Measurements from ENCODE around the gene TFEC.
"Not testable (repeated sequence)": the region's sequence is repeated elsewhere in the genome, so short reads cannot be mapped to it uniquely, and the experiment has no call there.

The TFEC gene

GRCh38 chr7:116018731-116019130, 11.8 kb downstream of the TFEC start:
- H3K79me1 ChIP-seq (replicated peaks; ENCODE audit: low read length, poor library complexity, severe bottlenecking), result no peaks in the 10 kb centered on the region

GRCh38 chr7:116013675-116014074, 16.9 kb downstream of the TFEC start:
- Histone ChIP-seq H3K9ac (ENCODE audit: low read length) (no peak overlapping the region), H3K27ac (ENCODE audit: low read length, poor library complexity, severe bottlenecking) (no peak overlapping the region), H2BK120ac (ENCODE audit: low read depth, low read length) (no peak overlapping the region), H2BK12ac (ENCODE audit: low read length in 2 of 2) (no peak overlapping the region), H2AFZ (ENCODE audit: low read depth, low read length) (no peak overlapping the region), H4K8ac (ENCODE audit: low read length) (no peak overlapping the region), H3K4me1 (ENCODE audit: control insufficient read depth, insufficient read depth, low read depth, low read length) (no peaks in the 10 kb centered on the region), H3K14ac (ENCODE audit: low read length in 2 of 2) (no peak overlapping the region), H3K18ac (ENCODE audit: low read depth in 1 of 2, low read length in 2 of 2) (no peak overlapping the region), H3K4ac (ENCODE audit: low read depth in 1 of 2, low read length in 2 of 2) (no peak overlapping the region), H4K91ac (ENCODE audit: low read length) (no peak overlapping the region), H3K9me3 (ENCODE audit: control insufficient read depth, low read length) (no peaks in the 10 kb centered on the region), H3K27me3 (ENCODE audit: control insufficient read depth in 1 of 2, insufficient read depth in 1 of 2, low read length in 2 of 2) (no peaks in the 10 kb centered on the region), H2BK15ac (ENCODE audit: low read depth, poor library complexity, severe bottlenecking) (no peak overlapping the region), H2AK5ac (ENCODE audit: low read length, severe bottlenecking) (no peak overlapping the region), H3K79me1 (replicated peaks; ENCODE audit: low read length, poor library complexity, severe bottlenecking) (no peaks in the 10 kb centered on the region), H3K4me3 (ENCODE audit: insufficient read depth in 1 of 2, low read depth in 1 of 2, low read length in 2 of 2) (no peak overlapping the region), H3K36me3 (ENCODE audit: control insufficient read depth in 1 of 2, insufficient read depth in 2 of 2, low read depth in 1 of 2, low read length in 2 of 2) (no peaks in the 10 kb centered on the region), H3K23ac (ENCODE audit: low read length in 2 of 2) (no peak overlapping the region), H2BK5ac (ENCODE audit: low read depth, low read length, poor library complexity, severe bottlenecking) (no peak overlapping the region), H3K4me2 (ENCODE audit: low read length, poor library complexity, severe bottlenecking) (no peak overlapping the region)
- no peak for DNase-seq

More at GRCh38 chr7:116018731-116019130, 11.8 kb downstream of the TFEC start:
- Histone ChIP-seq H3K9me3 (ENCODE audit: control insufficient read depth, low read length) (no peaks in the 10 kb centered on the region), H3K27ac (ENCODE audit: low read length, poor library complexity, severe bottlenecking) (no peak overlapping the region), H3K4me3 (ENCODE audit: insufficient read depth in 1 of 2, low read depth in 1 of 2, low read length in 2 of 2) (no peak overlapping the region), H3K9ac (ENCODE audit: low read length) (no peak overlapping the region), H4K91ac (ENCODE audit: low read length) (no peak overlapping the region), H2AK5ac (ENCODE audit: low read length, severe bottlenecking) (no peak overlapping the region), H3K27me3 (ENCODE audit: control insufficient read depth in 1 of 2, insufficient read depth in 1 of 2, low read length in 2 of 2) (no peaks in the 10 kb centered on the region), H2AFZ (ENCODE audit: low read depth, low read length) (no peak overlapping the region), H3K14ac (ENCODE audit: low read length in 2 of 2) (no peak overlapping the region), H2BK120ac (ENCODE audit: low read depth, low read length) (no peak overlapping the region), H2BK15ac (ENCODE audit: low read depth, poor library complexity, severe bottlenecking) (no peak overlapping the region), H3K18ac (ENCODE audit: low read depth in 1 of 2, low read length in 2 of 2) (no peak overlapping the region), H3K36me3 (ENCODE audit: control insufficient read depth in 1 of 2, insufficient read depth in 2 of 2, low read depth in 1 of 2, low read length in 2 of 2) (no peaks in the 10 kb centered on the region), H3K4me1 (ENCODE audit: control insufficient read depth, insufficient read depth, low read depth, low read length) (no peaks in the 10 kb centered on the region), H2BK5ac (ENCODE audit: low read depth, low read length, poor library complexity, severe bottlenecking) (no peak overlapping the region), H3K4ac (ENCODE audit: low read depth in 1 of 2, low read length in 2 of 2) (no peak overlapping the region), H4K8ac (ENCODE audit: low read length) (no peak overlapping the region), H3K4me2 (ENCODE audit: low read length, poor library complexity, severe bottlenecking) (no peak overlapping the region), H3K23ac (ENCODE audit: low read length in 2 of 2) (no peak overlapping the region), H2BK12ac (ENCODE audit: low read length in 2 of 2) (no peak overlapping the region)
- DNase-seq, result no peak

- Histone ChIP-seq H3K9ac (ENCODE audit: low read length) (no peak overlapping the region), H3K23ac (ENCODE audit: low read length in 2 of 2) (no peak overlapping the region), H2AFZ (ENCODE audit: low read depth, low read length) (no peak overlapping the region), H3K27ac (ENCODE audit: low read length, poor library complexity, severe bottlenecking) (no peak overlapping the region), H4K91ac (ENCODE audit: low read length) (no peak overlapping the region), H3K79me1 (replicated peaks; ENCODE audit: low read length, poor library complexity, severe bottlenecking) (no peaks in the 10 kb centered on the region), H3K4me3 (ENCODE audit: insufficient read depth in 1 of 2, low read depth in 1 of 2, low read length in 2 of 2) (no peak overlapping the region), H3K4ac (ENCODE audit: low read depth in 1 of 2, low read length in 2 of 2) (no peak overlapping the region), H3K9me3 (ENCODE audit: control insufficient read depth, low read length) (no peaks in the 10 kb centered on the region), H3K14ac (ENCODE audit: low read length in 2 of 2) (no peak overlapping the region), H2BK120ac (ENCODE audit: low read depth, low read length) (no peak overlapping the region), H2BK12ac (ENCODE audit: low read length in 2 of 2) (no peak overlapping the region), H2BK5ac (ENCODE audit: low read depth, low read length, poor library complexity, severe bottlenecking) (no peak overlapping the region), H3K4me1 (ENCODE audit: control insufficient read depth, insufficient read depth, low read depth, low read length) (no peaks in the 10 kb centered on the region), H4K8ac (ENCODE audit: low read length) (no peak overlapping the region), H3K4me2 (ENCODE audit: low read length, poor library complexity, severe bottlenecking) (no peak overlapping the region), H3K36me3 (ENCODE audit: control insufficient read depth in 1 of 2, insufficient read depth in 2 of 2, low read depth in 1 of 2, low read length in 2 of 2) (no peaks in the 10 kb centered on the region), H3K18ac (ENCODE audit: low read depth in 1 of 2, low read length in 2 of 2) (no peak overlapping the region), H2BK15ac (ENCODE audit: low read depth, poor library complexity, severe bottlenecking) (no peak overlapping the region), H3K27me3 (ENCODE audit: control insufficient read depth in 1 of 2, insufficient read depth in 1 of 2, low read length in 2 of 2) (no peaks in the 10 kb centered on the region), H2AK5ac (ENCODE audit: low read length, severe bottlenecking) (no peak overlapping the region)
- no peak for DNase-seq
- 0% methylated on average over 1 of the region's 1 CpG for WGBS
Observed at GRCh38 chr7:116011584-116011983, 19.0 kb downstream of the TFEC start.

- H3K14ac ChIP-seq (ENCODE audit: low read length in 2 of 2); H3K27me3 ChIP-seq (ENCODE audit: control insufficient read depth in 1 of 2, insufficient read depth in 1 of 2, low read length in 2 of 2); H3K4me1 ChIP-seq (ENCODE audit: control insufficient read depth, insufficient read depth, low read depth, low read length); H4K8ac ChIP-seq (ENCODE audit: low read length); H2BK12ac ChIP-seq (ENCODE audit: low read length in 2 of 2); H3K79me1 ChIP-seq (replicated peaks; ENCODE audit: low read length, poor library complexity, severe bottlenecking); H2BK5ac ChIP-seq (ENCODE audit: low read depth, low read length, poor library complexity, severe bottlenecking); H3K9ac ChIP-seq (ENCODE audit: low read length); H2BK15ac ChIP-seq (ENCODE audit: low read depth, poor library complexity, severe bottlenecking); H3K4me2 ChIP-seq (ENCODE audit: low read length, poor library complexity, severe bottlenecking); H3K27ac ChIP-seq (ENCODE audit: low read length, poor library complexity, severe bottlenecking); H3K9me3 ChIP-seq (ENCODE audit: control insufficient read depth, low read length); H3K23ac ChIP-seq (ENCODE audit: low read length in 2 of 2); H2AFZ ChIP-seq (ENCODE audit: low read depth, low read length); H3K4me3 ChIP-seq (ENCODE audit: insufficient read depth in 1 of 2, low read depth in 1 of 2, low read length in 2 of 2); H3K4ac ChIP-seq (ENCODE audit: low read depth in 1 of 2, low read length in 2 of 2); H2BK120ac ChIP-seq (ENCODE audit: low read depth, low read length); H2AK5ac ChIP-seq (ENCODE audit: low read length, severe bottlenecking); H4K91ac ChIP-seq (ENCODE audit: low read length); DNase-seq; H3K36me3 ChIP-seq (ENCODE audit: control insufficient read depth in 1 of 2, insufficient read depth in 2 of 2, low read depth in 1 of 2, low read length in 2 of 2); H3K18ac ChIP-seq (ENCODE audit: low read depth in 1 of 2, low read length in 2 of 2): not testable (repeated sequence)
- WGBS, result 64% methylated on average over 2 of the region's 2 CpGs
Observed at GRCh38 chr7:116004762-116005161, 25.8 kb downstream of the TFEC start.
